Measurements from ENCODE around the gene KHNYN. TPM values are rescaled to one million over a fixed set of nuclear protein-coding genes. Genes with fewer than 3 reads are reported as not detected.

KHNYN gene
- total and polyA plus RNA-seq, 2 of the 8 experiments (the other 6 are each of a cell fraction or from before 2014, with no cell fraction given): 7.6 to 22.3 TPM

DNA sequence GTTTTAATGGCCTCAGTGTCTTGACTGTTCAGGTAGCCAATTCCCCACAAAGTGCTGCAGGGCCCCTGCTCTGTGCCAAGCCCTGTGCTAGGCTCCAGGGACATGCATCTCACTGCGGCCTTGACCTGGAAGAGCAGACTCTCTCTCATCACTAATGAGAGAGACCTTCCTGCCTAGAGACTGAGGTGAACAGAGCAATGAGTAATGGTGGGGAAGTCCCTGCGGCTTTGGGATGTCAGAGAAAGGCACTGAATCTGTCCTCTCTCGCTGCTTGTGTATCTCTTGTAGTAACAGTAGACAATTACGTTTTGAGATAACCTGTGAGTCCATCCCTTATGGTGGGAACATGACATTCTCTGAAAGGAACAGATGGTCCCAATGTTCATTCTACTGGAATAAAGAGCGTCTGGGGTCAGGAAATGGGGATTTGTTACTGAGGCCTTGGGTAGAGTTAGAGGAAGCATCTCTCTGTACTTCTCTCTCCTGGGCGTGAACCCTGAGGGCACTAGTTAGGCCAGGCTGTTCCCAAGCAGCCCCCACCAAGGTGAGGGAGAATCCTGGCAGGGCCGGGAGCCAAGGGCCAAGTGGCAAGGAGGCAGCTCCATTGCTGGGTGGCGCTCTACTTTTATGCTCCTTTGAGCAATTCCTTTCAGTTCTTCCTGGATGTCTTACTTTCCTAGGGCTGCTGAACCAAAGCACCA lies 48.2 kb upstream of the KHNYN start:
- H3K27me3 ChIP-seq (replicated peaks in 1 of 4; ENCODE audit: control insufficient read depth in 3 of 4, extremely low read depth in 1 of 4, insufficient read depth in 3 of 4, low read length in 3 of 4): no peaks in the 10 kb centered on the region
- H3K56ac ChIP-seq (replicated peaks; ENCODE audit: insufficient read length, low read depth, low read length): no peak overlapping the region
- no peak overlapping the region for H3K18ac ChIP-seq (ENCODE audit: extremely low read depth, low read length)
- CTCF ChIA-PET (ENCODE audit: partially characterized antibody): interaction anchor here (0.7 to 16.4 kb wide), 7 partner anchors 14 to 241 kb away, joined by 3 to 207 read pairs (median 35); partner anchors contain the start of genes ADCY4, CBLN3, KHNYN and RIPK3
- no peak overlapping the region for H3K4me3 ChIP-seq (ENCODE audit: extremely low read depth in 1 of 4, insufficient read depth in 2 of 4, low read depth in 3 of 4, low read length in 4 of 4)
- WGBS, 2 experiments (ENCODE audit: extremely low coverage in 1 of 2, insufficient coverage in 1 of 2, insufficient read length in 1 of 2, insufficient replicate concordance in 2 of 2, low coverage in 1 of 2, low lambda C conversion rate in 2 of 2, missing lambda C conversion rate in 1 of 2): 87% methylated on average over 8 of the region's 8 CpGs; no CpG with 5 or more reads in 1 of the 2 experiments
- H4K20me1 ChIP-seq (replicated peaks in 1 of 2; ENCODE audit: control insufficient read depth in 1 of 2, insufficient read depth in 2 of 2, low read length in 2 of 2): no peaks in the 10 kb centered on the region
- H3K4ac ChIP-seq (replicated peaks; ENCODE audit: insufficient read length, low read depth, low read length): no peak overlapping the region
- FAIRE-seq (no peak), DNase-seq (ENCODE audit: low read depth in 1 of 2, low spot score in 2 of 2) (no peak)
- no peak overlapping the region for H2BK12ac ChIP-seq (ENCODE audit: low read depth, low read length)
- H3K27ac ChIP-seq (ENCODE audit: low read depth, low read length): no peak overlapping the region
- peaks cover 4% of the 10 kb centered on the region; the same call in 1 of the 2 replicates for H3K23me2 ChIP-seq (ENCODE audit: low read depth, low read length)
- no peaks in the 10 kb centered on the region for H3K79me2 ChIP-seq (ENCODE audit: control insufficient read depth in 1 of 2, insufficient read depth in 2 of 2, low read length in 2 of 2)
- no peak overlapping the region for H3K14ac ChIP-seq (ENCODE audit: insufficient read length)
- H4K5ac ChIP-seq (ENCODE audit: insufficient read length, low read depth, low read length): no peak overlapping the region
- no peak overlapping the region for H2BK120ac ChIP-seq (replicated peaks; ENCODE audit: low read depth, low read length)
- no peak overlapping the region for H3K4me2 ChIP-seq (ENCODE audit: insufficient read depth in 1 of 2, low read depth in 2 of 2, low read length in 2 of 2)
- no peak overlapping the region; a peak in 1 of 7 replicates for H3K9ac ChIP-seq (replicated peaks in 1 of 4; ENCODE audit: extremely low read depth in 1 of 4, low read depth in 3 of 4, low read length in 3 of 4)
- no peak overlapping the region; the same call in 1 of the 2 replicates for H2BK20ac ChIP-seq (ENCODE audit: low read length)
- H4K8ac ChIP-seq (ENCODE audit: extremely low read depth, insufficient read depth, low read length): no peak overlapping the region
- H3K79me1 ChIP-seq (ENCODE audit: low read depth, low read length): no peaks in the 10 kb centered on the region
- H2AFZ ChIP-seq (ENCODE audit: low read length): no peak overlapping the region
- H3K23ac ChIP-seq (ENCODE audit: insufficient read length): no peak overlapping the region
- H3K36me3 ChIP-seq (ENCODE audit: control insufficient read depth in 2 of 4, insufficient read depth in 4 of 4, low read length in 3 of 4): no peaks in the 10 kb centered on the region
- peaks cover 6 to 17% (median 9%) of the 10 kb centered on the region in 4 experiments for H3K4me1 ChIP-seq (replicated peaks in 1 of 4; ENCODE audit: control insufficient read depth in 3 of 4, insufficient read depth in 4 of 4, low read length in 3 of 4)
- no peak overlapping the region for H2AK5ac ChIP-seq (ENCODE audit: low read depth, low read length)
- no peak overlapping the region for H2BK15ac ChIP-seq (ENCODE audit: low read length)
- no peaks in the 10 kb centered on the region for H3K9me3 ChIP-seq (ENCODE audit: insufficient read depth in 2 of 2, low read depth in 1 of 2, low read length in 1 of 2)
- POLR2A ChIA-PET (ENCODE audit: partially characterized antibody): interaction anchor here (1.2 to 4.7 kb wide), 3 partner anchors 8 to 38 kb away, joined by 6 to 27 read pairs (median 24); partner anchors contain the start of gene NFATC4
- H2BK5ac ChIP-seq (ENCODE audit: low read depth, low read length): no peak overlapping the region
- H4K91ac ChIP-seq (replicated peaks; ENCODE audit: insufficient read length, low read length): no peak overlapping the region
- TF ChIP-seq PHF8 (conservative IDR thresholded peaks at IDR 0.05; ENCODE audit: low read depth, low read length) (no peak), EGR1 (IDR thresholded peaks at IDR 0.05; ENCODE audit: borderline replicate concordance, low read depth, low read length) (no peak), SP2 (IDR thresholded peaks at IDR 0.05; ENCODE audit: low read length) (no peak), EP300 (IDR thresholded peaks at IDR 0.05; ENCODE audit: borderline replicate concordance in 1 of 2, low read depth in 2 of 2, low read length in 2 of 2) (no peak), JUN (IDR thresholded peaks at IDR 0.05; ENCODE audit: low read depth, low read length) (no peak), POU5F1 (IDR thresholded peaks at IDR 0.05; ENCODE audit: low read depth, low read length) (no peak), NANOG (IDR thresholded peaks at IDR 0.05; ENCODE audit: insufficient read depth, low read depth, low read length, poor library complexity, severe bottlenecking) (no peak), TAF7 (optimal IDR thresholded peaks at IDR 0.05; ENCODE audit: borderline replicate concordance, low read depth, low read length) (no peak), USF2 (IDR thresholded peaks at IDR 0.05; ENCODE audit: low read length) (no peak), E2F6 (IDR thresholded peaks at IDR 0.05) (no peak)
